ENCODE measurements around the gene RNF214. TPM values are rescaled to one million over a fixed set of nuclear protein-coding genes. Genes with fewer than 3 reads are reported as not detected.
A peak's percentile ranks its signal among the peaks of the same experiment; 100 is the strongest.

RNF214 gene
- total and polyA plus RNA-seq, 2 of the 13 experiments (the other 11 are each of a cell fraction or from before 2014, with no cell fraction given): 10.7 to 12.6 TPM

DNA sequence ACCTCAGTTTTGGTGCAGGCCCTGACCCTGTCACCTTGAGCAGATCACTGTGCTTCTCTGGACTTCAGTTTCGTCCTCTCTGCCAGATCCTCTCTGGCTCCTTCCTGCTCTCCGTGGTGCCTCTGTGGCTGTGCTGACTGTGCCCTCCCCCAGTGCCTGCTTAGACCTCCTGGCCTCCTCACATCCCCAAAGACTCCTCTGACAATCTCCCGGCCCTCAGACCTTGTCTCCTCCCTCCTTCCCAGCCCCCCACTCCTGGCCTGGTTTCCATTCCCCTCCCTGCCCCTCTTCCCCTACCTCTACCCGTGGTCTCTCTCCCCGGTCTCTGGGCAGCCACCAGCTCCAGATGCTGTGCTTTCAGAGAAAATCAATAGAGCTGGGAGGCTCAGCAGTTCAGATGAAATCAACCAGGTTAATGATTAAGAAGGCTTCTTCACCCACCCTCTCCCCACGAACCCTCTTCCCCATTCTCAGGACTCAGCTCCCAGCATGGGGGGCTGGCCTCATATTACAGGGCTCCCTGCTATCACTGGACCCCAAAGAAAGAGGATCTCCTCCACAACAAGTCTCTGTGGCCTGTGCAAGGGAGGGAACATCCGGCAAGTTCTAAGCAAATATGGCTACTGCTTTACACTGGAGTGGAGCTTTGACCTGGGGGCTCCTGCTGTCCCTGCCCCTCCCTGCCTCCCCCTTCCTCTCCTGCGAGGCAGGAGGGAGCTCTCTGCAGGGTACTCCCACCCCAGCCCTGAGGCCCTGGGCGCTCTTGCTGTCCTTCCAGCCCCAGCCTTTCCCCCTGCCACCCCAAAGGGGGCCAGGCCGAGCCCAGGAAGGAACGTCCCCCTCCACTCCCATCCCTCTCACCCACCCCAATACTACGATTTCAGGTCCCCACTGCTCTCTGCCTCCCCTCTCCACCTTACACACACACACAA is 67.1 kb downstream of the RNF214 start (continued):
- TF ChIP-seq FOXA3 (CRISPR knock-in tag; IDR thresholded peaks at IDR 0.05) (peak; percentile 39), ZFP37 (CRISPR knock-in tag; IDR thresholded peaks at IDR 0.05; ENCODE audit: borderline replicate concordance) (no peak), HNRNPUL1 (IDR thresholded peaks at IDR 0.05; ENCODE audit: low read depth, low read length) (no peak), ZNF678 (CRISPR knock-in tag; IDR thresholded peaks at IDR 0.05) (no peak), POGZ (CRISPR knock-in tag; IDR thresholded peaks at IDR 0.05) (peak; percentile 27; the same call in 1 of the 2 replicates), FOXK2 (IDR thresholded peaks at IDR 0.05) (no peak), ZNF883 (CRISPR knock-in tag; IDR thresholded peaks at IDR 0.05; ENCODE audit: not compliant biosample characterization) (no peak), ZNF326 (CRISPR knock-in tag; IDR thresholded peaks at IDR 0.05; ENCODE audit: borderline replicate concordance) (no peak), TCF7L2 (IDR thresholded peaks at IDR 0.05; ENCODE audit: low read depth, low read length) (no peak), ISL2 (CRISPR knock-in tag; IDR thresholded peaks at IDR 0.05) (peak; percentile 58)
- TF ChIP-seq, protein P1, sequence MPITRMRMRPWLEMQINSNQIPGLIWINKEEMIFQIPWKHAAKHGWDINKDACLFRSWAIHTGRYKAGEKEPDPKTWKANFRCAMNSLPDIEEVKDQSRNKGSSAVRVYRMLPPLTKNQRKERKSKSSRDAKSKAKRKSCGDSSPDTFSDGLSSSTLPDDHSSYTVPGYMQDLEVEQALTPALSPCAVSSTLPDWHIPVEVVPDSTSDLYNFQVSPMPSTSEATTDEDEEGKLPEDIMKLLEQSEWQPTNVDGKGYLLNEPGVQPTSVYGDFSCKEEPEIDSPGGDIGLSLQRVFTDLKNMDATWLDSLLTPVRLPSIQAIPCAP (CRISPR knock-in tag; IDR thresholded peaks at IDR 0.05; ENCODE audit: low read depth): 0 out of 2 replicates have a peak, but pooled peaks have one; percentile 26
- TF ChIP-seq, protein P2, sequence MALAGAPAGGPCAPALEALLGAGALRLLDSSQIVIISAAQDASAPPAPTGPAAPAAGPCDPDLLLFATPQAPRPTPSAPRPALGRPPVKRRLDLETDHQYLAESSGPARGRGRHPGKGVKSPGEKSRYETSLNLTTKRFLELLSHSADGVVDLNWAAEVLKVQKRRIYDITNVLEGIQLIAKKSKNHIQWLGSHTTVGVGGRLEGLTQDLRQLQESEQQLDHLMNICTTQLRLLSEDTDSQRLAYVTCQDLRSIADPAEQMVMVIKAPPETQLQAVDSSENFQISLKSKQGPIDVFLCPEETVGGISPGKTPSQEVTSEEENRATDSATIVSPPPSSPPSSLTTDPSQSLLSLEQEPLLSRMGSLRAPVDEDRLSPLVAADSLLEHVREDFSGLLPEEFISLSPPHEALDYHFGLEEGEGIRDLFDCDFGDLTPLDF (CRISPR knock-in tag; IDR thresholded peaks at IDR 0.05): no peak
- TF ChIP-seq, protein P3, sequence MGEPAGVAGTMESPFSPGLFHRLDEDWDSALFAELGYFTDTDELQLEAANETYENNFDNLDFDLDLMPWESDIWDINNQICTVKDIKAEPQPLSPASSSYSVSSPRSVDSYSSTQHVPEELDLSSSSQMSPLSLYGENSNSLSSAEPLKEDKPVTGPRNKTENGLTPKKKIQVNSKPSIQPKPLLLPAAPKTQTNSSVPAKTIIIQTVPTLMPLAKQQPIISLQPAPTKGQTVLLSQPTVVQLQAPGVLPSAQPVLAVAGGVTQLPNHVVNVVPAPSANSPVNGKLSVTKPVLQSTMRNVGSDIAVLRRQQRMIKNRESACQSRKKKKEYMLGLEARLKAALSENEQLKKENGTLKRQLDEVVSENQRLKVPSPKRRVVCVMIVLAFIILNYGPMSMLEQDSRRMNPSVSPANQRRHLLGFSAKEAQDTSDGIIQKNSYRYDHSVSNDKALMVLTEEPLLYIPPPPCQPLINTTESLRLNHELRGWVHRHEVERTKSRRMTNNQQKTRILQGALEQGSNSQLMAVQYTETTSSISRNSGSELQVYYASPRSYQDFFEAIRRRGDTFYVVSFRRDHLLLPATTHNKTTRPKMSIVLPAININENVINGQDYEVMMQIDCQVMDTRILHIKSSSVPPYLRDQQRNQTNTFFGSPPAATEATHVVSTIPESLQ (CRISPR knock-in tag; conservative IDR thresholded peaks at IDR 0.05): no peak
- TF ChIP-seq, protein P4, sequence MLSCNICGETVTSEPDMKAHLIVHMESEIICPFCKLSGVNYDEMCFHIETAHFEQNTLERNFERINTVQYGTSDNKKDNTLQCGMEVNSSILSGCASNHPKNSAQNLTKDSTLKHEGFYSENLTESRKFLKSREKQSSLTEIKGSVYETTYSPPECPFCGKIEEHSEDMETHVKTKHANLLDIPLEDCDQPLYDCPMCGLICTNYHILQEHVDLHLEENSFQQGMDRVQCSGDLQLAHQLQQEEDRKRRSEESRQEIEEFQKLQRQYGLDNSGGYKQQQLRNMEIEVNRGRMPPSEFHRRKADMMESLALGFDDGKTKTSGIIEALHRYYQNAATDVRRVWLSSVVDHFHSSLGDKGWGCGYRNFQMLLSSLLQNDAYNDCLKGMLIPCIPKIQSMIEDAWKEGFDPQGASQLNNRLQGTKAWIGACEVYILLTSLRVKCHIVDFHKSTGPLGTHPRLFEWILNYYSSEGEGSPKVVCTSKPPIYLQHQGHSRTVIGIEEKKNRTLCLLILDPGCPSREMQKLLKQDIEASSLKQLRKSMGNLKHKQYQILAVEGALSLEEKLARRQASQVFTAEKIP (CRISPR knock-in tag; IDR thresholded peaks at IDR 0.05; ENCODE audit: borderline replicate concordance): no peak
- TF ChIP-seq, protein P5, sequence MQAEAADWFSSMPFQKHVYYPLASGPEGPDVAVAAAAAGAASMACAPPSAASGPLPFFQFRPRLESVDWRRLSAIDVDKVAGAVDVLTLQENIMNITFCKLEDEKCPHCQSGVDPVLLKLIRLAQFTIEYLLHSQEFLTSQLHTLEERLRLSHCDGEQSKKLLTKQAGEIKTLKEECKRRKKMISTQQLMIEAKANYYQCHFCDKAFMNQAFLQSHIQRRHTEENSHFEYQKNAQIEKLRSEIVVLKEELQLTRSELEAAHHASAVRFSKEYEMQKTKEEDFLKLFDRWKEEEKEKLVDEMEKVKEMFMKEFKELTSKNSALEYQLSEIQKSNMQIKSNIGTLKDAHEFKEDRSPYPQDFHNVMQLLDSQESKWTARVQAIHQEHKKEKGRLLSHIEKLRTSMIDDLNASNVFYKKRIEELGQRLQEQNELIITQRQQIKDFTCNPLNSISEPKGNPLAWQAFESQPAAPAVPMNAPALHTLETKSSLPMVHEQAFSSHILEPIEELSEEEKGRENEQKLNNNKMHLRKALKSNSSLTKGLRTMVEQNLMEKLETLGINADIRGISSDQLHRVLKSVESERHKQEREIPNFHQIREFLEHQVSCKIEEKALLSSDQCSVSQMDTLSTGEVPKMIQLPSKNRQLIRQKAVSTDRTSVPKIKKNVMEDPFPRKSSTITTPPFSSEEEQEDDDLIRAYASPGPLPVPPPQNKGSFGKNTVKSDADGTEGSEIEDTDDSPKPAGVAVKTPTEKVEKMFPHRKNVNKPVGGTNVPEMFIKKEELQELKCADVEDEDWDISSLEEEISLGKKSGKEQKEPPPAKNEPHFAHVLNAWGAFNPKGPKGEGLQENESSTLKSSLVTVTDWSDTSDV (CRISPR knock-in tag; IDR thresholded peaks at IDR 0.05): no peak
- TF ChIP-seq, protein P6, sequence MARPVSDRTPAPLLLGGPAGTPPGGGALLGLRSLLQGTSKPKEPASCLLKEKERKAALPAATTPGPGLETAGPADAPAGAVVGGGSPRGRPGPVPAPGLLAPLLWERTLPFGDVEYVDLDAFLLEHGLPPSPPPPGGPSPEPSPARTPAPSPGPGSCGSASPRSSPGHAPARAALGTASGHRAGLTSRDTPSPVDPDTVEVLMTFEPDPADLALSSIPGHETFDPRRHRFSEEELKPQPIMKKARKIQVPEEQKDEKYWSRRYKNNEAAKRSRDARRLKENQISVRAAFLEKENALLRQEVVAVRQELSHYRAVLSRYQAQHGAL (CRISPR knock-in tag; IDR thresholded peaks at IDR 0.05; ENCODE audit: not compliant biosample characterization): no peak

Data from HepG2 (cell line).